GM18861 (cell line): ENCODE data around the gene SCNN1A.

ENCODE experiments used
- ATAC-seq: cut with Tn5 transposase; IDR thresholded peaks from one replicate; pipeline ENCODE4 v1.9.1; 2021; ENCODE audit not compliant: unreplicated experiment

SCNN1A gene

GRCh38 chr12:6335451-6336078 lies 39.8 kb downstream of the SCNN1A start:
- ATAC-seq: peak; percentile 51

GRCh38 chr12:6334940-6335450 lies 40.4 kb downstream of the SCNN1A start:
- ATAC-seq: no peak

GRCh38 chr12:6334359-6334758 lies 41.0 kb downstream of the SCNN1A start:
- ATAC-seq: no peak

- ATAC-seq: no peak
Observed at GRCh38 chr12:6333566-6333965, 41.8 kb downstream of the SCNN1A start.

- no peak for ATAC-seq
Observed at GRCh38 chr12:6333029-6333428, 42.3 kb downstream of the SCNN1A start.

- no peak for ATAC-seq
Observed at GRCh38 chr12:6332459-6332858, 42.9 kb downstream of the SCNN1A start.

- no peak for ATAC-seq
Observed at GRCh38 chr12:6330999-6331714, 44.2 kb downstream of the SCNN1A start.

- ATAC-seq: peak; percentile 52
Observed at GRCh38 chr12:6330192-6330591, 45.2 kb downstream of the SCNN1A start.

GRCh38 chr12:6329703-6330064 lies 45.7 kb downstream of the SCNN1A start:
- no peak for ATAC-seq

- ATAC-seq: no peak
Observed at GRCh38 chr12:6328945-6329702, 46.2 kb downstream of the SCNN1A start.

GRCh38 chr12:6328045-6328779 lies 47.2 kb downstream of the SCNN1A start:
- ATAC-seq: no peak

- no peak for ATAC-seq
Observed at GRCh38 chr12:6327229-6328041, 47.9 kb downstream of the SCNN1A start.

GRCh38 chr12:6326316-6327228 lies 48.8 kb downstream of the SCNN1A start:
- ATAC-seq: no peak

- ATAC-seq: no peak
Observed at GRCh38 chr12:6324936-6325750, 50.2 kb downstream of the SCNN1A start.

- ATAC-seq: no peak
Observed at GRCh38 chr12:6323995-6324711, 51.2 kb downstream of the SCNN1A start.

GRCh38 chr12:6323340-6323994 lies 51.9 kb downstream of the SCNN1A start:
- ATAC-seq: peak; percentile 57

- peak; percentile 34 for ATAC-seq
Observed at GRCh38 chr12:6322969-6323339, 52.4 kb downstream of the SCNN1A start.
